Measurements from ENCODE around the gene RNF43. TPM values are rescaled to one million over a fixed set of nuclear protein-coding genes. Genes with fewer than 3 reads are reported as not detected.

The RNF43 gene
- total RNA-seq, 1 donor from 2014 or later: 0.67 TPM

DNA sequence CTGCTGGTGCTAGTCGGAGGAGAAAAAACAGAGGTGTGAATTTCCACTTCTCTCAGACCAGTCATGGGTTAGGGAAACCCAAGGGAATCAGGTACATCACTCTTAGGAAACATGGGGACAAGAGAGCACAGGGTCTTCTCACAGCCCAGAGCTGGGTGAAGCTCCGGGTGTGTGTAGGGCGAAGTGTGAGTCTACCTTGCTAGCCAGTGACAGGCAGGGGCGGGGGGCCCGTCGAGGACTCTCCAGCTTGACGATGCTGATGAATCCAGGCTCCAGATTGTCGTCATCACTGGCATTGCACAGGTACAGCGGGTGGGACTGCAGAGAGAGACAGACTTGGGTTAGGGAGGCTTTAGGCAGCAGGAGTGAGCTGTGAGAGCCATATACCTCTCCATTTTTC, 46.6 kb downstream of the RNF43 start:
- ATAC-seq (no peak), DNase-seq (ENCODE audit: low spot score) (no peak)
- intact Hi-C loops (cut with DNase I): no loop called here

DNA sequence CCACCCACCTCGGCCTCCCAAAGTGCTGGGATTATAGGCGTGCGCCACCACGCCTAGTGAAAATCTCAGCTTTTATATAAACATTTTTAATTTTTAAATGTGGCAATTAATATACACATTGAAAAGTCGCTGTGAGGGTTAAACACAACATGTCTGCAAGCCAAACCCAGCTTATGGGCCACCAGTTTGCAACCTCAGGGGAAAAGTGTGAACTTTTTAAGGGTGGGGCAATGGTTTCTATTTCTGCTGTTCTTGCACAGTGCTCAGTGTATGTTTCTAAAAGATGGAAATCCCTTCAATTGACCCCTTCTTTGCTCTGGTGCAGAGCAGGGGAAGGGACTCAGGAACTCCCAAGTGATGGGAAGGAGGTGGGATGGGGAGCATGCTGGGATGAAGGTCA, 47.0 kb downstream of the RNF43 start:
- ATAC-seq (no peak), DNase-seq (ENCODE audit: low spot score) (no peak)
- intact Hi-C loops (cut with DNase I): no loop called here

DNA sequence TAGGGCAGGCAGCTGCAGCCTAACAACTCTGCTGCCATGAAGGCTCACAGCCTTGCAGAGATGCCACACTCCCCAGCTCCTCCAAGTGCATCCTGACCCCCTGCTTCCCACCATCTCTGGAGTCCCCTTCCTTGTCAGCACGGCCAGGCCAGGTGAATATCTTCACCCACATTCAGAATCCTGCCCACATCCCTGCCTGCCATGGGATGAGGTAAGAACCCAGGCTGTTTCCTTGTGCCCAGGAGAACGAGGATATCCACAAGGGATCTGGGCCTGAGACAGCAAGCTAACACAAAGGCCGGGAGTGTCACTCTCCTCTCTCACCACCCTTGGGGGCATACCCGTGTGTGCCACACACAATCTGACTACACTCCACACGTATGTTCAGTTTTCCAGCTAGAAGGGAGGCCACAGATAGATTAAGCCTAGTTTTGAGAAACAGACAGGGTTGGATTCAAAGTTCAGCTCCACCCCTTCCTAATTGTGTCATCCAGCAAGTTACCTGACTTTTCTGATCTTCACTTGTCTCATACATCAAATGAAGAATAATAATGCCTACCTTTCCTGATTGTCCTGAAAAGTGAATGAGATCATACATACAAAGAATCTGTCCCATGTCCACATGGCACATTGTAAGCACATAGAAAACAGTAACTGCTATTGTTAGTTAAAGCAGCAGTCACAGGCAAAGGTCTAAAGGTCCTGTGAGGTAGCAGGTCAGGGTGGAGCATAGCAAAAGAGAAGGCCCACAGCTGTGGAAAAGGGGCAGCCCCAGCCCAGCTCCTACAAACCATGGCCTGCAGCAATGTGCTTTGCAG, 47.9 kb downstream of the RNF43 start:
- DNase-seq (ENCODE audit: low spot score): no peak
- no peak for ATAC-seq
- intact Hi-C loops (cut with DNase I): no loop called here

DNA sequence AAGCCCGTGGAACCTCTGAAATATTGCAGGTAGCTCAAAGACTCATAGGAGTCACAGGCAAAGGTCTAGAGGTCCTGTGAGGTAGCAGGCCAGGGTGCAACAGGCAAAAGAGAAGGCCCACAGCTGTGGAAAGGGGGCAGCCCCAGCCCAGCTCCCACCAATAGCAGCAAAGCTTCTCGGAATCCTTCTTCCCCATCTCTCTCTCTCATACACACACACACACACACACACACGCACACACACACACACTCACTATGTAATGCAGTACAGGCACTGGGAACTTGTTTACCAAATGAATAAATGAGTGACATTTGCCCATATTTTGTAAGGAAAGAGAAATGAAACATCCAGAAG, 48.5 kb downstream of the RNF43 start:
- intact Hi-C loops (cut with DNase I): no loop called here
- ATAC-seq: no peak
- no peak for DNase-seq (ENCODE audit: low spot score)

Other genes starting within 250 kb of the RNF43 start
- gene EPX, start 224.8 kb downstream of the RNF43 start, total RNA-seq: not detected
- gene MKS1, start 198.3 kb downstream of the RNF43 start, total RNA-seq: 18.7 TPM
- not detected for gene LPO, start 178.9 kb downstream of the RNF43 start, total RNA-seq
- gene MPO, start 136.6 kb downstream of the RNF43 start, total RNA-seq: 2.0 TPM
- 17.8 TPM for gene TSPOAP1, start 88.7 kb downstream of the RNF43 start, total RNA-seq
- gene SUPT4H1, start 65.3 kb downstream of the RNF43 start, total RNA-seq: 62.2 TPM
- gene HSF5, start 70.9 kb upstream of the RNF43 start, total RNA-seq: 0.27 TPM
- 39.2 TPM for gene MTMR4, start 97.1 kb upstream of the RNF43 start, total RNA-seq

Data from sciatic nerve (tissue), 2 donors.